ENCODE measurements around the gene DGKG. TPM values are rescaled to one million over a fixed set of nuclear protein-coding genes. Genes with fewer than 3 reads are reported as not detected.

Gene DGKG
- total RNA-seq, 1 experiment from 2014 or later: 45.2 TPM

DNA sequence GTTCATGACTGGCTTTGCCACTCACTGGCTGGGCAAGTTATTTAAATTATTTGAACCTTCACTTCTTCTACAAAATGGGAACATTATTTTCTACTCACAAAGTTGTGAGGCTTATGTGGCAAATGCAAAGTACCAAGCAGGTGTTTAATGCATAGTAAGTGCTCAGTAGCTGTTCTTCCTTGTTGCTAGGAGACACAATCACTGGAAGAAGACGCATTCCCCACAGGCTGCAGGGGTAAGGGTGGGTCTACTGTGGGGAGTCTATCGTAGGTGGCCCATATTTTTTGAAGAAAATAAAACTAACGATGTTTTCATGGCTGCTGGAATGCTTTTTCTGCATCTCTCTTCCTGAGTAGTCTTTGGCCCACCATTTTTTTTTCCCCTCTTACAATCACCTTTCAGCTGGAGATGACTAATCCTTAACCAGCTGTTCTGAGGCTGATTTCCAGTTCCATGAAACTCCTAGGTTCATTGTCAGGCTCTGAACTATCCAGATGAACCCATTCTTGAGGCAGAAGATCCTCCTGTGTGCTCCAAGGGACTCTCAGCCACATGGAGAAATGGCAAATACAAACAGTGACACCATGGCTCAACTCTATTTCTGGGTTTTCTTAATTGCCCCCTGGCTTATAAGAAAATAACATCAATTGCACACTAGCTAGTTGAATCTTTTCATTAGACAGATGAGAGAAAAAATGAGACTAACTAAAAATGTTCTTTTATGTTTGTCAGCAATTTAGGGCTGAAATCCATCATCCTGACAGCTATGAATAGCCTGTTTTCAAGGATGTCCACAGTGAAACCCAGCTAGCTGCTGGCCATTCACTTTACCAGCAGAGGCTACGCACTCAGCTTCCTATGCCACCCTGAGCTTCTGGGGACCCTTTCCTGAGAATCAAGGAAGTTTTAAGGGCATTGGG, 144.9 kb downstream of the DGKG start:
- Histone ChIP-seq H3K9me3 (ENCODE audit: low read depth, low read length, poor library complexity, severe bottlenecking) (no peaks in the 10 kb centered on the region), H3K36me3 (ENCODE audit: insufficient read depth, low read length, poor library complexity, severe bottlenecking) (no peaks in the 10 kb centered on the region), H3K27me3 (replicated peaks; ENCODE audit: insufficient read depth, low read depth, low read length, poor library complexity) (no peaks in the 10 kb centered on the region), H3K4me1 (ENCODE audit: insufficient read depth, low read length, poor library complexity, severe bottlenecking) (no peaks in the 10 kb centered on the region), H3K27ac (ENCODE audit: low read depth, low read length, poor library complexity, severe bottlenecking) (no peak overlapping the region), H3K4me3 (ENCODE audit: low read depth, low read length, poor library complexity, severe bottlenecking) (no peak overlapping the region)
- intact Hi-C loops (cut with micrococcal nuclease; ENCODE audit: unreplicated experiment): no loop called here
- DNase-seq (ENCODE audit: low spot score): no peak
- TF ChIP-seq, protein P1, sequence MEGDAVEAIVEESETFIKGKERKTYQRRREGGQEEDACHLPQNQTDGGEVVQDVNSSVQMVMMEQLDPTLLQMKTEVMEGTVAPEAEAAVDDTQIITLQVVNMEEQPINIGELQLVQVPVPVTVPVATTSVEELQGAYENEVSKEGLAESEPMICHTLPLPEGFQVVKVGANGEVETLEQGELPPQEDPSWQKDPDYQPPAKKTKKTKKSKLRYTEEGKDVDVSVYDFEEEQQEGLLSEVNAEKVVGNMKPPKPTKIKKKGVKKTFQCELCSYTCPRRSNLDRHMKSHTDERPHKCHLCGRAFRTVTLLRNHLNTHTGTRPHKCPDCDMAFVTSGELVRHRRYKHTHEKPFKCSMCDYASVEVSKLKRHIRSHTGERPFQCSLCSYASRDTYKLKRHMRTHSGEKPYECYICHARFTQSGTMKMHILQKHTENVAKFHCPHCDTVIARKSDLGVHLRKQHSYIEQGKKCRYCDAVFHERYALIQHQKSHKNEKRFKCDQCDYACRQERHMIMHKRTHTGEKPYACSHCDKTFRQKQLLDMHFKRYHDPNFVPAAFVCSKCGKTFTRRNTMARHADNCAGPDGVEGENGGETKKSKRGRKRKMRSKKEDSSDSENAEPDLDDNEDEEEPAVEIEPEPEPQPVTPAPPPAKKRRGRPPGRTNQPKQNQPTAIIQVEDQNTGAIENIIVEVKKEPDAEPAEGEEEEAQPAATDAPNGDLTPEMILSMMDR (conservative IDR thresholded peaks at IDR 0.05; ENCODE audit: low read depth, low read length): no peak
- no peak for TF ChIP-seq EZH2 (IDR thresholded peaks at IDR 0.05; ENCODE audit: borderline replicate concordance, low read depth, low read length, poor library complexity, severe bottlenecking)
- ChIA-PET POLR2A (ENCODE audit: low non-redundant PET) (no interaction called here), CTCF (no interaction called here)
- no TSS peak for BruUV-seq (replicated peaks)

- no peak for TF ChIP-seq EZH2 (IDR thresholded peaks at IDR 0.05; ENCODE audit: borderline replicate concordance, low read depth, low read length, poor library complexity, severe bottlenecking)
- TF ChIP-seq, protein P1 (conservative IDR thresholded peaks at IDR 0.05; ENCODE audit: low read depth, low read length): no peak
- H3K9me3 ChIP-seq (ENCODE audit: low read depth, low read length, poor library complexity, severe bottlenecking): no peaks in the 10 kb centered on the region
- CTCF ChIA-PET: no interaction called here
- DNase-seq (ENCODE audit: low spot score): no peak
- intact Hi-C loops (cut with micrococcal nuclease; ENCODE audit: unreplicated experiment): no loop called here
- no peaks in the 10 kb centered on the region for H3K36me3 ChIP-seq (ENCODE audit: insufficient read depth, low read length, poor library complexity, severe bottlenecking)
- POLR2A ChIA-PET (ENCODE audit: low non-redundant PET): no interaction called here
- peaks cover 18% of the 10 kb centered on the region for H3K4me1 ChIP-seq (ENCODE audit: insufficient read depth, low read length, poor library complexity, severe bottlenecking)
- no TSS peak for BruUV-seq (replicated peaks)
- H3K4me3 ChIP-seq (ENCODE audit: low read depth, low read length, poor library complexity, severe bottlenecking): no peak overlapping the region
- H3K27ac ChIP-seq (ENCODE audit: low read depth, low read length, poor library complexity, severe bottlenecking): no peak overlapping the region
- no peaks in the 10 kb centered on the region for H3K27me3 ChIP-seq (replicated peaks; ENCODE audit: insufficient read depth, low read depth, low read length, poor library complexity)
Observed at GRCh38 chr3:186214670-186215069, 147.4 kb downstream of the DGKG start.

- Histone ChIP-seq H3K27me3 (replicated peaks; ENCODE audit: insufficient read depth, low read depth, low read length, poor library complexity) (no peaks in the 10 kb centered on the region), H3K4me3 (ENCODE audit: low read depth, low read length, poor library complexity, severe bottlenecking) (no peak overlapping the region), H3K9me3 (ENCODE audit: low read depth, low read length, poor library complexity, severe bottlenecking) (no peaks in the 10 kb centered on the region), H3K27ac (ENCODE audit: low read depth, low read length, poor library complexity, severe bottlenecking) (no peak overlapping the region), H3K36me3 (ENCODE audit: insufficient read depth, low read length, poor library complexity, severe bottlenecking) (no peaks in the 10 kb centered on the region), H3K4me1 (ENCODE audit: insufficient read depth, low read length, poor library complexity, severe bottlenecking) (peaks cover 24% of the 10 kb centered on the region)
- POLR2A ChIA-PET (ENCODE audit: low non-redundant PET): interaction anchor here (0.6 kb wide), 1 partner anchor 288 kb away, joined by 6 read pairs; no protein-coding TSS in a partner anchor
- CTCF ChIA-PET: no interaction called here
- DNase-seq (ENCODE audit: low spot score): no peak
- intact Hi-C loops (cut with micrococcal nuclease; ENCODE audit: unreplicated experiment): no loop called here
- no TSS peak for BruUV-seq (replicated peaks)
- TF ChIP-seq, protein P1 (conservative IDR thresholded peaks at IDR 0.05; ENCODE audit: low read depth, low read length): no peak
Observed at GRCh38 chr3:186213946-186214345, 148.1 kb downstream of the DGKG start.

All from A673 (cell line).